ENCODE results near the gene NF1. TPM values are rescaled to one million over a fixed set of nuclear protein-coding genes. Genes with fewer than 3 reads are reported as not detected.
"Not testable (repeated sequence)": the region's sequence is repeated elsewhere in the genome, so short reads cannot be mapped to it uniquely, and the experiment has no call there.

The NF1 gene
- total RNA-seq, 2 donors from 2014 or later, result 27.6 to 44.4 TPM

GRCh38 chr17:31256936-31257335 is 162.2 kb downstream of the NF1 start:
- Mint-ChIP-seq H3K36me3 (ENCODE audit: low read depth) (peaks cover 20% of the 10 kb centered on the region), H3K4me1 (no peaks in the 10 kb centered on the region), H3K4me3 (no peak overlapping the region), H3K27me3 (no peaks in the 10 kb centered on the region), H3K9me3 (no peaks in the 10 kb centered on the region), H3K27ac (no peak overlapping the region)
- ATAC-seq (replicated peaks), result no peak

DNA sequence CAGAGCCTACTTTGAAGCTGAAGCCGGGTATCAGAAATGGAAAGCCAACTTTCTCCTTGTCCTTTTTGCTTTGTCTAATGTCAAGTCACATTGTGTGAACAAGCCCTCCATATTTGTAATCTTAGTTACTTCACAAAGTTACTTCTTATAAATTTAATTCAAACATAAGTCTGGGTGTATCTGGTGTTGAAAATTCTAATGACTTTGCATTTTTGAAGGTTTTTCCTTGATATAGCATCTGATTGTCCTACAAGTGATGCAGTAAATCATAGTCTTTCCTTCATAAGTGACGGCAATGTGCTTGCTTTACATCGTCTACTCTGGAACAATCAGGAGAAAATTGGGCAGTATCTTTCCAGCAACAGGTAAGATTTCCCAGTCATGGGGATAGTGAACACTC is 165.4 kb downstream of the NF1 start:
- Mint-ChIP-seq H3K4me1 (no peaks in the 10 kb centered on the region), H3K36me3 (ENCODE audit: low read depth) (peaks cover 21% of the 10 kb centered on the region), H3K9me3 (no peaks in the 10 kb centered on the region), H3K4me3 (no peak overlapping the region), H3K27me3 (no peaks in the 10 kb centered on the region), H3K27ac (no peak overlapping the region)
- ATAC-seq (replicated peaks), result no peak

GRCh38 chr17:31261601-31262000 is 166.8 kb downstream of the NF1 start:
- H3K4me1 Mint-ChIP-seq, result no peaks in the 10 kb centered on the region
- peaks cover 30% of the 10 kb centered on the region for H3K36me3 Mint-ChIP-seq (ENCODE audit: low read depth)
- no peaks in the 10 kb centered on the region for H3K27me3 Mint-ChIP-seq

GRCh38 chr17:31262923-31263322 is 168.1 kb downstream of the NF1 start:
- not testable (repeated sequence) for H3K4me1 Mint-ChIP-seq; H3K9me3 Mint-ChIP-seq; ATAC-seq (replicated peaks); H3K27me3 Mint-ChIP-seq; H3K4me3 Mint-ChIP-seq; H3K27ac Mint-ChIP-seq
- H3K36me3 Mint-ChIP-seq (ENCODE audit: low read depth), result peaks cover 39% of the 10 kb centered on the region

More at GRCh38 chr17:31261601-31262000, 166.8 kb downstream of the NF1 start:
- Mint-ChIP-seq H3K9me3 (no peaks in the 10 kb centered on the region), H3K4me3 (no peak overlapping the region), H3K27ac (no peak overlapping the region)
- ATAC-seq (replicated peaks), result no peak

DNA sequence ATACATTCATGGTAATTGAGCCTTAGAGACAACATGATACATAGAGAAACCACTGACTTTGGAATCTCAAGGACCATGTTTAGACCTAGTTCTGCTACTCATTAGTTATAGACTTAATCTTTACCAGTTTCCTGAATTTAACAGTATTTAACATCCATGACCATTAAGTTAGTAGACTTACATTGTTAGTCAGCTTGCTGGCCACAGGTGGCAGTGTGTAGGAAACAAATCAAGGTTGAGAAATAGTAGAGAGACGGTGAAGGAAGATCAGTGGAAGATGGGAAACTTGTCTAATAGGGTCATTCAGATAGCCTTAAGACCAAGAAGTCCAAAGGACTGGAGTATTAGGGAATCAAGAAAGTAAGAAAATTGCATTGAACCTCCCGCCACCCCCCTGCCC is 171.3 kb downstream of the NF1 start:
- no peak for ATAC-seq (replicated peaks)
- Mint-ChIP-seq H3K4me1 (no peaks in the 10 kb centered on the region), H3K27me3 (no peaks in the 10 kb centered on the region), H3K9me3 (no peaks in the 10 kb centered on the region), H3K4me3 (no peak overlapping the region), H3K36me3 (ENCODE audit: low read depth) (peaks cover 34% of the 10 kb centered on the region), H3K27ac (no peak overlapping the region)

GRCh38 chr17:31269036-31269577 is 174.3 kb downstream of the NF1 start:
- no peak overlapping the region for H3K27ac Mint-ChIP-seq
- no peaks in the 10 kb centered on the region for H3K9me3 Mint-ChIP-seq
- no peak for ATAC-seq (replicated peaks)
- H3K4me3 Mint-ChIP-seq, result no peak overlapping the region
- peaks cover 33% of the 10 kb centered on the region for H3K36me3 Mint-ChIP-seq (ENCODE audit: low read depth)
- no peaks in the 10 kb centered on the region for H3K4me1 Mint-ChIP-seq
- no peaks in the 10 kb centered on the region for H3K27me3 Mint-ChIP-seq

DNA sequence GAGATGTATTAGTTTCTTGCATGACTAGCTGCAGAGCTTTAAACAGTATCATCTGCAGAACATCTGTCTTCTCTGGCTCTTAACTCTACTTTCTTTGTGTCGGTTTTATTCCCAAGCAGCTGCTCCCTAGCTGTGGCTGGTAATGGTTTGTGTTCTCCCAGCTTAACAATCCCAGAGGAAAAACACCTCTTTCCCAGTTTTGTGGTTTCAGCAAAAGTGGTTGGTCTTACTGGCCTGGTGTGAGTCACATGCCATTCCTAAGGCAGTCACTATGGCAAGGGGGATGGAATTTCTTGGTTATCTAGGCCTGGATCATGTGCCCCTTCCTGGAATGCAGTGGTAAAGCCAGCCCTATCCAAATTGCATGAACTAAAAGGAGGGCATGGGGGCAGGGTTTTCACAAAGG is 174.8 kb downstream of the NF1 start:
- Mint-ChIP-seq H3K4me3 (no peak overlapping the region), H3K9me3 (no peaks in the 10 kb centered on the region), H3K27ac (no peak overlapping the region), H3K4me1 (no peaks in the 10 kb centered on the region), H3K36me3 (ENCODE audit: low read depth) (peaks cover 33% of the 10 kb centered on the region), H3K27me3 (no peaks in the 10 kb centered on the region)
- ATAC-seq (replicated peaks), result no peak

DNA sequence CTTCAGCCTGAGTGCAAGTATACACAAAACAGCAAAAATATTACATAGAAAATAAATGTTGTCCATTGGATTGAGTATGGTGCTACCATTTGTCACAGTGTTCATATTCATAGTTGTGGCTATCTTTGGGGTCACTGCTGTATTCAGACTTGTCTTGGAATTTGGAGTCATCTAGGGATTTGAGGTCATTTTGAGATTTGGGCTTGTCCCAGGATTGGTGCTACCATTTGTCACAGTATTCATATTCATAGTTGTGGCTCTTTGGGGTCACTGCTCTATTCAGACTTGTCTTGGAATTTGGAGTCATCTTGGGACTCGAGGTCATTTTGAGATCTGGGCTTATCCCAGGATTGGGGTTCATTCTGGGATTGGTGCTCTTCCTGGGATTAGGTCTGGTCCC is 177.5 kb downstream of the NF1 start:
- H3K36me3 Mint-ChIP-seq (ENCODE audit: low read depth), result peaks cover 21% of the 10 kb centered on the region
- no peaks in the 10 kb centered on the region for H3K9me3 Mint-ChIP-seq
- no peak overlapping the region for H3K4me3 Mint-ChIP-seq
- ATAC-seq (replicated peaks), result no peak
- no peaks in the 10 kb centered on the region for H3K4me1 Mint-ChIP-seq
- no peak overlapping the region for H3K27ac Mint-ChIP-seq
- no peaks in the 10 kb centered on the region for H3K27me3 Mint-ChIP-seq

GRCh38 chr17:31272803-31273202 is 178.0 kb downstream of the NF1 start:
- Mint-ChIP-seq H3K4me3 (no peak overlapping the region), H3K27ac (no peak overlapping the region), H3K36me3 (ENCODE audit: low read depth) (peaks cover 16% of the 10 kb centered on the region)

DNA sequence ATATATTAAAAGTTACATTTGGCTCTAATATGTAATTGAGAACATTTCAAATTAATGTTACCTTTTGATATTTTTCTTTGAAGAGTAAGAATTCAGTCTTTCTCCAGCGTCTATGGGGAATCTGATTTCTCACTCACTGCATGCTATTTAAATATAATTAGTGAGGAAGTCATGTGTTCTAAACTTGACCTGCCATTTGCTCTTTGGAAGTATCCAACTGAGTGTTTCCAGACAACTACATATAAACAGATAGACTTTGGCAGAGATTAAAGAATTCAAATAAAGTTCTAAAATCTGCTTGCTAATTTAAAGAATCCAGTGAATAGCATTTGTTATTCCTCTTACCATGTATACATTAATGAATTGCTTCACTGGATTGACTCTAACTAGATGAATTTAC is 178.7 kb downstream of the NF1 start:
- H3K4me3 Mint-ChIP-seq, result no peak overlapping the region
- no peak overlapping the region for H3K27ac Mint-ChIP-seq
- H3K9me3 Mint-ChIP-seq, result no peaks in the 10 kb centered on the region
- H3K27me3 Mint-ChIP-seq, result no peaks in the 10 kb centered on the region
- H3K4me1 Mint-ChIP-seq, result no peaks in the 10 kb centered on the region
- ATAC-seq (replicated peaks), result no peak
- H3K36me3 Mint-ChIP-seq (ENCODE audit: low read depth), result peaks cover 11% of the 10 kb centered on the region

More at GRCh38 chr17:31272803-31273202, 178.0 kb downstream of the NF1 start:
- Mint-ChIP-seq H3K27me3 (no peaks in the 10 kb centered on the region), H3K4me1 (no peaks in the 10 kb centered on the region), H3K9me3 (no peaks in the 10 kb centered on the region)
- no peak for ATAC-seq (replicated peaks)

- H3K27ac Mint-ChIP-seq, result no peak overlapping the region
- no peak for ATAC-seq (replicated peaks)
Measured at GRCh38 chr17:31274252-31274651, 179.5 kb downstream of the NF1 start.

GRCh38 chr17:31275116-31275515 is 180.3 kb downstream of the NF1 start:
- H3K27ac Mint-ChIP-seq, result no peak overlapping the region
- H3K36me3 Mint-ChIP-seq (ENCODE audit: low read depth), result peaks cover 6% of the 10 kb centered on the region
- no peaks in the 10 kb centered on the region for H3K9me3 Mint-ChIP-seq
- no peaks in the 10 kb centered on the region for H3K27me3 Mint-ChIP-seq
- H3K4me1 Mint-ChIP-seq, result no peaks in the 10 kb centered on the region
- no peak overlapping the region for H3K4me3 Mint-ChIP-seq
- ATAC-seq (replicated peaks), result no peak

More at GRCh38 chr17:31274252-31274651, 179.5 kb downstream of the NF1 start:
- Mint-ChIP-seq H3K4me1 (no peaks in the 10 kb centered on the region), H3K27me3 (no peaks in the 10 kb centered on the region), H3K36me3 (ENCODE audit: low read depth) (peaks cover 6% of the 10 kb centered on the region), H3K9me3 (no peaks in the 10 kb centered on the region), H3K4me3 (no peak overlapping the region)

DNA sequence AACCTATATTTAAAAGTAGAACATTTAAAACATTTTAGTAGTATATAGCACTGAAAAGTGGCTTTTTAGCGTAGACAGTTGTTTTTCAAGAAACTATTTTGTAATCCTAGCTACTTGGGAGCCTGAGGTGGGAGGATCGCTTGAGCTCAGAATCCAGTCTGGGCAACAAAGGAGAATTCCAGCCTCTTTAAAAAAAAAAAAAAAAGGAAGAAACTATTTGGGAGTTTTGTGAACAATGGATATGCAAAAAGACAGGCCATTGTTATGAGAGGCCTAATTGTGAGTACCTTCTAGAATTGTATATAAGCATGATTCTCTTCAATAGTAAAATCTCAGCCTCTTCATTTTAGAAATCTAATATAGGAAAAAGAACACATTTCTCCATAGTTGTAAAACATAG is 184.6 kb downstream of the NF1 start:
- ATAC-seq (replicated peaks), result no peak

GRCh38 chr17:31281061-31281460 is 186.3 kb downstream of the NF1 start:
- Mint-ChIP-seq H3K9me3 (no peaks in the 10 kb centered on the region), H3K4me1 (no peaks in the 10 kb centered on the region), H3K27ac (no peak overlapping the region), H3K27me3 (no peaks in the 10 kb centered on the region), H3K36me3 (ENCODE audit: low read depth) (no peaks in the 10 kb centered on the region), H3K4me3 (no peak overlapping the region)
- no peak for ATAC-seq (replicated peaks)

More for the DNA sequence above, 184.6 kb downstream of the NF1 start:
- Mint-ChIP-seq H3K27me3 (no peaks in the 10 kb centered on the region), H3K4me3 (no peak overlapping the region), H3K27ac (no peak overlapping the region), H3K9me3 (no peaks in the 10 kb centered on the region), H3K36me3 (ENCODE audit: low read depth) (no peaks in the 10 kb centered on the region), H3K4me1 (no peaks in the 10 kb centered on the region)

GRCh38 chr17:31283841-31284240 is 189.1 kb downstream of the NF1 start:
- no peaks in the 10 kb centered on the region for H3K4me1 Mint-ChIP-seq
- ATAC-seq (replicated peaks), result no peak
- no peaks in the 10 kb centered on the region for H3K27me3 Mint-ChIP-seq
- no peaks in the 10 kb centered on the region for H3K36me3 Mint-ChIP-seq (ENCODE audit: low read depth)
- H3K27ac Mint-ChIP-seq, result no peak overlapping the region
- no peak overlapping the region for H3K4me3 Mint-ChIP-seq
- no peaks in the 10 kb centered on the region for H3K9me3 Mint-ChIP-seq

DNA sequence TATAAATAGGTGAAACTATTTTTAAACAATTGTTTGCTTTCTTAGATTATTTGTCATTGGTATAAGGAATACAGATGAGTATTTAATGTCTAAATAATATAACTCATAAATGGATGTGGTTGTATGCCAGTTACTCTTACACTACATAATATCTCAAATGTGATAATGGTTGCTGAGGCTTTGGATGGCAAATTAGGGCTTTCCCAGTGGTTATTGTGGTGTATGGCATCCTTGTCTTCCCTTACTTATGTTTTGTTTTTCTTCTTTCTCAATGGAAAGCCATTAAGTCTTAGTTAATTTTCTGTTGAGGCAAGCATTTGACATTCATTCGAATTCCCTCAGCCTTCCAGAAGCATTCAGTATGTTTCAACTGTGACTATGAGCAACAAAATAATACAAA is 191.8 kb downstream of the NF1 start:
- no peaks in the 10 kb centered on the region for H3K4me1 Mint-ChIP-seq
- no peaks in the 10 kb centered on the region for H3K36me3 Mint-ChIP-seq (ENCODE audit: low read depth)
- no peaks in the 10 kb centered on the region for H3K27me3 Mint-ChIP-seq
- no peak overlapping the region for H3K4me3 Mint-ChIP-seq
- H3K27ac Mint-ChIP-seq, result no peak overlapping the region
- ATAC-seq (replicated peaks), result no peak
- no peaks in the 10 kb centered on the region for H3K9me3 Mint-ChIP-seq
